ENCODE data around the gene HELZ2.
"Not testable (repeated sequence)": the region's sequence is repeated elsewhere in the genome, so short reads cannot be mapped to it uniquely, and the experiment has no call there.

HELZ2 gene

DNA sequence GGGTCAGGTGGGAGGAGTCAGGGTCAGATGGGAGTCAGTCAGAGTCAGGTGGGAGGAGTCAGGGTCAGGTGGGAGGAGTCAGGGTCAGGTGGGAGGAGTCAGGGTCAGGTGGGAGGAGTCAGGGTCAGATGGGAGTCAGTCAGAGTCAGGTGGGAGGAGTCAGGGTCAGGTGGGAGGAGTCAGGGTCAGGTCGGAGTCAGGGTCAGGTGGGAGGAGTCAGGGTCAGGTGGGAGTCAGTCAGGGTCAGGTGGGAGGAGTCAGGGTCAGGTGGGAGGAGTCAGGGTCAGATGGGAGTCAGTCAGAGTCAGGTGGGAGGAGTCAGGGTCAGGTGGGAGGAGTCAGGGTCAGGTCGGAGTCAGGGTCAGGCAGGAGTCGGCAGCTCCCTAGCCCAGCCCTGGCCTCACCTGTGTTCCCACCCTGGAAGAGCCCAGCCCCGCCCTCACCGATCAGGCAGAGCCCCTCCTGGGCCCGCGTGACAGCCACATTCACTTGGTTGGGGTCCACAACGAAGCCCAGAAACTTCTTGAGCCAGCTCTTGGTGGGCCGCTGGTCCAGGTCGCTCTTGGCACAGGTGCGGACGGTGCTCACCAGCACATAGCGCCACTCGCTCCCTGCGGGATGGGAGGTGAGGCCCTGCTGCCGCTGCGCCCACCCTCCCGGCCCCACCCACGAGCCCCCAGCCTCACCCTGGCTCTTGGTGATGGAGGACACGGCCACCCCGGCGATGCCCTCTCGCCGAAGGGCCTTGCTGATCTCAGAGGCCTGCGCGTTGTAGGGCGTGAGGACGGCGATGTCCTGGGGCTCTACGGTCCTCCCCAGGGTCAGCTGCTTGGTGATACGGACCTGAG lies 14.3 kb downstream of the HELZ2 start:
- not testable (repeated sequence) for H3K4me1 ChIP-seq (ENCODE audit: control insufficient read depth in 1 of 2, insufficient read depth in 2 of 2, low read length in 2 of 2); H3K4me3 ChIP-seq (ENCODE audit: low read depth in 1 of 2, low read length in 2 of 2); H3K27me3 ChIP-seq (ENCODE audit: low read depth, low read length); H3K27ac ChIP-seq (ENCODE audit: low read length); H3K9me3 ChIP-seq (ENCODE audit: control insufficient read depth in 1 of 2, low read length in 2 of 2)
- peaks cover 0 to 56% of the 10 kb centered on the region in 2 donors for H3K36me3 ChIP-seq (ENCODE audit: control insufficient read depth in 1 of 2, insufficient read depth in 2 of 2, low read length in 2 of 2)

DNA sequence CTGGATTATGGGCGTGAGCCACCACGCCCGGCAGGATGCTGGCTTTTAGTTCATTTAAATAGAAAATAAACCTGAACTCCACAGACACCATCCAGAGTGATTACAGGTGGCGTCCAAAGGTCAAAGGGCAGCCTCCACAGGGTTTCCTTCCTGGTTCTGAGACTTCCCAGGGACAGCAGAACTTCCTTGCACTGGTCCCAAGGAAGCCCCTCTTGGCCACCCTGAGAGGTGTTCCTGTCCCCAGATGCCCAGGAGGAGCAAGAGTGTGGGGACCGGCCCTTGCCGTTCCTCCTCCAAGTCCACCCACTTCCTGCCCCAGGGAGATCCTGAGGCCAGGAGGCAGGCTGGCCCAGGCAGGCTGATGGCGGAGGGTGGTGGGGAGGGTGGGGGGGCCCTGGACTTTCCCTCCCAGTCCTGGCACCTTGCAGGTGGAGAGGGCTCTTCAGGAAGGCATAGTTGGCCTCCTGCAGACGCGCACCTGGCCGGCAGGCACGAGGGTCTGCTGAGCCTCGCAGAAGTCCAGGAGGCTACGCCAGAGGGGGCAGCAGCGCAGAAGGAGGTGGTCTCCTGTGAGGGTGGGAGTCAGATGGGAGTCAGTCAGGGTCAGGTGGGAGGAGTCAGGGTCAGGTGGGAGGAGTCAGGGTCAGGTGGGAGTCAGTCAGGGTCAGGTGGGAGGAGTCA lies 15.1 kb downstream of the HELZ2 start:
- no peak overlapping the region for H3K4me3 ChIP-seq (ENCODE audit: low read depth in 1 of 2, low read length in 2 of 2)
- H3K4me1 ChIP-seq (ENCODE audit: control insufficient read depth in 1 of 2, insufficient read depth in 2 of 2, low read length in 2 of 2), result peaks cover 0 to 5% of the 10 kb centered on the region in 2 donors
- no peaks in the 10 kb centered on the region for H3K27me3 ChIP-seq (ENCODE audit: low read depth, low read length)
- no peak overlapping the region for H3K27ac ChIP-seq (ENCODE audit: low read length)
- peaks cover 0 to 49% of the 10 kb centered on the region in 2 donors for H3K36me3 ChIP-seq (ENCODE audit: control insufficient read depth in 1 of 2, insufficient read depth in 2 of 2, low read length in 2 of 2)
- no peaks in the 10 kb centered on the region for H3K9me3 ChIP-seq (ENCODE audit: control insufficient read depth in 1 of 2, low read length in 2 of 2)

DNA sequence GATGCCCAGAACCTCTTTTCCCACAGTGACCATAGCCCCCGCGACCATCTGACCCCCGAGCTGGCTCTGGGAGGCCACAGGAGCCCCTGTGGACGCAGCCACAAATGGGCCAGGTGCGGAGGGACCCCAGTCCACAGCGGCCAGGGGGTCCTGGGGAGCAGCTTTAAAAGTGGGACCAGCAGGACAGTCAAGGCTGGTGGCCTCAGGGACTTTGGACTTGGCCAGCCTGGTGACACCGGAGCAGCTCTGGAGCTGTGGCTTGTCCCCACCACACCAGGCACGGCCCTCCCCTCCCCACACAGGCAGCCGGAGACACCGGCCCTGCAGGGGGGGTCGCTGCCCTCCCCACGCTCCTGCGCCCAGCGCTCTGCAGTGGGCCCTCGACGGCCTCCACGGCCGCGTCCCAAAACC lies 16.6 kb downstream of the HELZ2 start:
- no peak overlapping the region for H3K4me3 ChIP-seq (ENCODE audit: low read depth in 1 of 2, low read length in 2 of 2)
- peaks cover 0 to 34% of the 10 kb centered on the region in 2 donors for H3K36me3 ChIP-seq (ENCODE audit: control insufficient read depth in 1 of 2, insufficient read depth in 2 of 2, low read length in 2 of 2)
- no peak overlapping the region for H3K27ac ChIP-seq (ENCODE audit: low read length)
- H3K4me1 ChIP-seq (ENCODE audit: control insufficient read depth in 1 of 2, insufficient read depth in 2 of 2, low read length in 2 of 2), result peaks cover 0 to 10% of the 10 kb centered on the region in 2 donors
- no peaks in the 10 kb centered on the region for H3K9me3 ChIP-seq (ENCODE audit: control insufficient read depth in 1 of 2, low read length in 2 of 2)
- no peaks in the 10 kb centered on the region for H3K27me3 ChIP-seq (ENCODE audit: low read depth, low read length)

DNA sequence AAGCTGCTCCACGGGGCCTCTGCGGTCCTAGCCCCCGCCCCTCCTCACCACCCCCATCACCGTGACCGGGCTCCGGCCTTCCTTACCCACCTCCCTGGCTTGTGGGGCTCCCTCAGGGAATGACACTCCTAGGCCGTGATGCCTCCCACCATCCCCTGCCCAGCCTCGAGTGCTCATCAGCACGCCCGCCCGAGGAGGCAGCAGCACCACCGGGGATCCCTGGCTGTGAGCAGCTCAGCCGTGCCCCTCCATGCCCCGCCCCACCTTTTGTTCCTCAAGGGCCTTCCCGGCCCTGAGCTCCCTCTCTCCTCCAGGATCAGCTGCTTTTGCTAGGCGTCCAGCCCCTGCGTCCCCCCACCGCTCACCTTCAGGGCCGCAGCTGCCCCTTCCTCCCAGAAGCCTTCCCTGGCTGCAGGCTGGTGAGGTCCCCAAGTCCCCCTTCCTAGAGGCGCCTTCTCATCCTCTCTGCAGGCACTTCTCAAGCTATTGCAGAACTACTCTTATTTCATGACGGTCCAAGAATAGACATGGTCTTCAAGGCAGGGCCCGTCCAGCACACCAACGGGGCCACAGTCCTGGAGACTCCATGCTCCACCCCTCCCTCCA lies 17.1 kb downstream of the HELZ2 start:
- Histone ChIP-seq H3K9me3 (ENCODE audit: control insufficient read depth in 1 of 2, low read length in 2 of 2) (no peaks in the 10 kb centered on the region), H3K4me1 (ENCODE audit: control insufficient read depth in 1 of 2, insufficient read depth in 2 of 2, low read length in 2 of 2) (peaks cover 0 to 10% of the 10 kb centered on the region in 2 donors), H3K27me3 (ENCODE audit: low read depth, low read length) (no peaks in the 10 kb centered on the region), H3K4me3 (ENCODE audit: low read depth in 1 of 2, low read length in 2 of 2) (no peak overlapping the region), H3K27ac (ENCODE audit: low read length) (no peak overlapping the region), H3K36me3 (ENCODE audit: control insufficient read depth in 1 of 2, insufficient read depth in 2 of 2, low read length in 2 of 2) (peaks cover 0 to 29% of the 10 kb centered on the region in 2 donors)

DNA sequence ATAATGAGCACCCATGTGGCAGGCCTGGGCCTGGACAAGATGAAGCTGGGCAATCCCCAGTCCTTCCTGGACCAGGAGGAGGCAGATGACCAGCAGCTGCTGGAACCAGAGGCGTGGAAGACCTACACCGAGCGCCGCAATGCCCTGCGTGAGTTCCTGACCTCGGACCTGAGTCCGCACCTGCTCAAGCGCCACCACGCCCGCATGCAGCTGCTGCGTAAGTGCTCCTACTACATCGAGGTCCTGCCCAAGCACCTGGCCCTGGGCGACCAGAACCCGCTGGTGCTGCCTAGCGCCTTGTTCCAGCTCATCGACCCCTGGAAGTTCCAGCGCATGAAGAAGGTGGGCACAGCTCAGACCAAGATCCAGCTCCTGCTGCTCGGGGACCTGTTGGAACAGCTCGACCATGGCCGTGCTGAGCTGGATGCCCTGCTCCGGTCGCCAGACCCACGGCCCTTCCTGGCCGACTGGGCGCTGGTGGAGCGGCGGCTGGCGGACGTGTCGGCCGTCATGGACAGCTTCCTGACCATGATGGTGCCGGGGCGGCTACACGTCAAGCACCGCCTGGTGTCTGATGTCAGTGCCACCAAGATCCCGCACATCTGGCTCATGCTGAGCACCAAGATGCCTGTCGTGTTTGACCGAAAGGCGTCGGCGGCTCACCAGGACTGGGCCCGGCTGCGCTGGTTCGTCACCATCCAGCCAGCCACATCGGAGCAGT lies 18.2 kb downstream of the HELZ2 start:
- Histone ChIP-seq H3K9me3 (ENCODE audit: control insufficient read depth in 1 of 2, low read length in 2 of 2) (no peaks in the 10 kb centered on the region), H3K27me3 (ENCODE audit: low read depth, low read length) (no peaks in the 10 kb centered on the region), H3K4me1 (ENCODE audit: control insufficient read depth in 1 of 2, insufficient read depth in 2 of 2, low read length in 2 of 2) (peaks cover 0 to 10% of the 10 kb centered on the region in 2 donors), H3K36me3 (ENCODE audit: control insufficient read depth in 1 of 2, insufficient read depth in 2 of 2, low read length in 2 of 2) (peaks cover 0 to 18% of the 10 kb centered on the region in 2 donors), H3K27ac (ENCODE audit: low read length) (no peak overlapping the region), H3K4me3 (ENCODE audit: low read depth in 1 of 2, low read length in 2 of 2) (no peak overlapping the region)

DNA sequence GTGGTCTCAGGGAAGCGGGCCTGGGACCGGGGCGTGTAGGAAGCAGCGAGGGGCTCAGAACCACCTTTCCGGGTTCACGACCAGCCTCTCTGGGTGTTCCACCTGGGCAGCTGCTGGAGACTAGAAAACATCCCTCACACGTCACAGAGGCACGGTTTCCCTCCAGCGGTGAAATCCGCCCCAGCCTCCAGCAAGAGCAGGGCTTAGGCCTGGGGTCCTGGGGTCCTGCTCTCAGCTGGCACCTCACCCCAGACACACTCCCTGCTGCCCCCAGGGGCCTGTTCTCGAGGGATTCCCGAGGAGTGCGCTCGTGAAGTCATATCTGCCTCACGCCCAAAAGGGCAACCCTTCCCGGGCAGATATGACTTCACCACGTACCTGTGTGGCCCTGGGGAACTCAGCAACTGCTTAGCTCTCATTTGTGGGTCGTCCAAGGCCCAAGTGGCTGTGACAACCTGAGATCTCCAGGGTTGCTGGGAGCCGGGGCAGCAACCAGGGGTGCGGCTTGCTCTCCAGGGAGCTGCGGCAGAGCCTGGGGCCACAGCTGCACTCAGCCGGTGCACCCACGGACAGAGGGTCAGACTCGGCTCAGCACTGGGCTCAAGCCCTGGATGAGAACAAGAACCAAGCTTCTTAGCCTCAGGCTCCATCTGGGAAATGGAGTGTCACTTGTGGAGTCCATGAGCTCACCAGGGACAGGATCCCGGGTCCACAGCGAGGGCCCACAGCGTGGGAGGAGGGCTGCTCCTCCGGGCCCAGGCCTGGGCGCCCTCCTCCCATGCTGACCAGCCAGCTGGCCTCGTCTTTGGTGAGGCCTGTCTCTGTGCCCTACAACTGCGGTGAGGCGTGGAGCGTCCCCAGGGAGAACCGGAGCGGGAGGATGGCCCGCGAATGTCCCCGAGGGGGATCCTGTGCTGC lies 19.4 kb downstream of the HELZ2 start:
- Histone ChIP-seq H3K36me3 (ENCODE audit: control insufficient read depth in 1 of 2, insufficient read depth in 2 of 2, low read length in 2 of 2) (peaks cover 0 to 6% of the 10 kb centered on the region in 2 donors), H3K27ac (ENCODE audit: low read length) (no peak overlapping the region), H3K9me3 (ENCODE audit: control insufficient read depth in 1 of 2, low read length in 2 of 2) (no peaks in the 10 kb centered on the region), H3K4me3 (ENCODE audit: low read depth in 1 of 2, low read length in 2 of 2) (peak overlapping the region in 1 of 2 donors; percentile 62), H3K27me3 (ENCODE audit: low read depth, low read length) (no peaks in the 10 kb centered on the region), H3K4me1 (ENCODE audit: control insufficient read depth in 1 of 2, insufficient read depth in 2 of 2, low read length in 2 of 2) (peaks cover 0 to 10% of the 10 kb centered on the region in 2 donors)

DNA sequence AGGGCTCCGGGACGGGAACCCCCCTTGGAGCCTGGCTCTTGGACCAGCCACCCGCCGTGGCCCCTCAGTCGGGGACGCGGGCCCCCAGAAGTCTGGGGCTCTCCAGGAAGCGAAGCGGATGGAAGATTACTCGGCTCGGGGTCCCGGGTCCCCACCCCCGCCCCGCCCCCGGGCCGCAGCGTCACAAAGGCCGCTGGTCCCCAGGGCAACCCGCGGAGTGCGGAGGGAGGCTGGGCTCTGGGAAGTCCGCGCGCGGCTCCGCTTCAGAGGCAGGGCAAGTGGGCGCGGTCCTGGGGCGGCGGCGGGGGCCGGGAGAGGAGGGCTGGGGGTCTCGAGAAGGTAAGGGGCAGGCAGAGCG lies 20.1 kb downstream of the HELZ2 start, which contains the start of gene FNDC11:
TSS of gene FNDC11 (plus strand) at position 227 of the 358 bp plus-strand sequence. CDS start 1,505 bp downstream, outside the sequence.
- Histone ChIP-seq H3K36me3 (ENCODE audit: control insufficient read depth in 1 of 2, insufficient read depth in 2 of 2, low read length in 2 of 2) (peaks cover 0 to 5% of the 10 kb centered on the region in 2 donors), H3K4me3 (ENCODE audit: low read depth in 1 of 2, low read length in 2 of 2) (peak within 1 kb of the TSS; percentile 46 to 62), H3K27ac (ENCODE audit: low read length) (no peak within 1 kb of the TSS), H3K27me3 (ENCODE audit: low read depth, low read length) (no peaks in the 10 kb centered on the region), H3K4me1 (ENCODE audit: control insufficient read depth in 1 of 2, insufficient read depth in 2 of 2, low read length in 2 of 2) (peaks cover 0 to 10% of the 10 kb centered on the region in 2 donors), H3K9me3 (ENCODE audit: control insufficient read depth in 1 of 2, low read length in 2 of 2) (no peaks in the 10 kb centered on the region)

DNA sequence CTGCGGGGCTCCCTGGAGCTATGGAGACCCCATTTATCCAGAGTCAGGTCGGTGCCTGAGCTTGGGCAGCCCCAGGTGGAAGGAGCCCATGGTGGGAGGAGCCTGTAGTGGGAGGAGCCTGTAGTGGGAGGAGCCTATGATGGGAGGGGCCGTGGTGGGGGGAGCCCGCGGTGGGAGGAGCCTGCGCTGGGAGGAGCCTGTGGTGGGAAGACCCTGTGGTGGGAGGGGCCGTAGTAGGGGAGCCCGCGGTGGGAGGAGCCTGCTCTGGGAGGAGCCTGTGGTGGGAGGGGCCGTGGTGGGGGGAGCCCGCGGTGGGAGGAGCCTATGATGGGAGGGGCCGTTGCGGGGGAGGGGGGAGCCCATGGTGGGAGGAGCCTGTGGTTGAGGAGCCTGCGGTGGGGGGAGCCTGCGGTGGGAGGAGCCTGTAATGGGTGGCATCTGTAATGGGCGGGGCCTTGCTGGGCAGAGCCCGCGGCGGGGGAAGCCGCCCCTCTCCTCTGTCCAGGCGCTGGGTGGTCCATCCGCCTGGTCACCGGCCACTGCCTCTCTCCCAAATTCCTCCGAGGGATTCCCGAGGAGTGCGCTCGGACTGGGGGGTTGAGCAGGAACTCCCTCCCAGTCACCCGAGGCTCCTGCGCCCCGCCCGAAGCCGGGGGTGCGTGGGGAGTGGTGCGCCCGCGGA lies 20.6 kb downstream of the HELZ2 start:
- no peak overlapping the region for H3K27ac ChIP-seq (ENCODE audit: low read length)
- H3K36me3 ChIP-seq (ENCODE audit: control insufficient read depth in 1 of 2, insufficient read depth in 2 of 2, low read length in 2 of 2), result no peaks in the 10 kb centered on the region
- peak overlapping the region; percentile 46 to 62 for H3K4me3 ChIP-seq (ENCODE audit: low read depth in 1 of 2, low read length in 2 of 2)
- H3K9me3 ChIP-seq (ENCODE audit: control insufficient read depth in 1 of 2, low read length in 2 of 2), result no peaks in the 10 kb centered on the region
- peaks cover 0 to 10% of the 10 kb centered on the region in 2 donors for H3K4me1 ChIP-seq (ENCODE audit: control insufficient read depth in 1 of 2, insufficient read depth in 2 of 2, low read length in 2 of 2)
- H3K27me3 ChIP-seq (ENCODE audit: low read depth, low read length), result peaks cover 4% of the 10 kb centered on the region

DNA sequence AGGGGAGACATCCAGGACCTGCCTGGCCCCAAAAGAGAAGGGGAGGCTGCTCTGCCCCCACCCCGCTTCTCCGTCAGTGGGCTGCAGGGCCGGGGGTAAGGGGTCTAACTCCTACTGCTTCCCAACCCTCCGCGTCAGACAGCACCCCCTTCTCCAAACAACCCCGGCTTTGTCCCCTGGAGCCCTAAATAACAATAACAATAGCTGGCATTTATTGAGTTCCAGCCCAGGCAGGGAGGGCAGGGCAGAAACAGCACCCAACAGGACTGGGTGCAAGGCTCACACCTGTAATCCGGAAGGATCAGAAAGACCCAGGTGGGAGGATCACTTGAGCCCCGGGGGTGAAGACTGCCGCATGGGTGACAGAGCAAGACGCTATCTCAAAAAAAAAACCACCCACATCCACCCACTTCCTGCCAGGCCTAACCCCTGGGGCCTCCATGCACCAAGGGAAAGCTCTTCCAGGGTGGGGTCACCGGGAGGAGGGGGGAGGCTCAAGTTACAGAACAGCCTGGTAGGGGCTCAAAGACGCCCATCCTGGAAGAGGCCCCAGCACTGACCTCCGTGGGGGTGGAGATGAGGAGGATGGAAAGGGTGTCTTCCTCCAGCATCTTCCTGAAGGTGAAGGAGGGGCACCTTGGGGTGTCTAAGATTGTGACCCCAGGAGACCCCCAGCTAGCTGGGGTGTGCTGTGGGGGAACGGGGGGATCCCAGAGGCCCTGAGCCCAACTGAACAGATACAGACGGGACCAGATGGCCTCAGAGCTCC lies 21.4 kb downstream of the HELZ2 start:
- Histone ChIP-seq H3K36me3 (ENCODE audit: control insufficient read depth in 1 of 2, insufficient read depth in 2 of 2, low read length in 2 of 2) (no peaks in the 10 kb centered on the region), H3K27me3 (ENCODE audit: low read depth, low read length) (peaks cover 10% of the 10 kb centered on the region), H3K27ac (ENCODE audit: low read length) (no peak overlapping the region), H3K4me3 (ENCODE audit: low read depth in 1 of 2, low read length in 2 of 2) (peak overlapping the region in 1 of 2 donors; percentile 62), H3K4me1 (ENCODE audit: control insufficient read depth in 1 of 2, insufficient read depth in 2 of 2, low read length in 2 of 2) (peaks cover 0 to 10% of the 10 kb centered on the region in 2 donors), H3K9me3 (ENCODE audit: control insufficient read depth in 1 of 2, low read length in 2 of 2) (no peaks in the 10 kb centered on the region)

Measured in muscle layer of duodenum (tissue), 2 donors.